Fibroblast of skin of scalp (primary cell): Measurements from ENCODE around the gene ERCC1. TPM values are rescaled to one million over a fixed set of nuclear protein-coding genes. Genes with fewer than 3 reads are reported as not detected.
A peak's percentile ranks its signal among the peaks of the same experiment; 100 is the strongest.

Experiments
- DNase-seq: peaks from one replicate; pipeline ENCODE4 v3.0.0-alpha.2; 2013
- polyA plus RNA-seq, 2 experiments: library from polyadenylated mRNA; unstranded; fragments of 120-200 nt; gene quantifications; one replicate each; pipeline ENCODE4 v1.2.1, GENCODE V29; 2013; ENCODE audit not compliant: insufficient read length in 2 of 2

ERCC1 gene
- polyA plus RNA-seq (2013, experiment 1 of 2; ENCODE audit: insufficient read length) = 123 TPM
- polyA plus RNA-seq (2013, experiment 2 of 2; ENCODE audit: insufficient read length) = 119 TPM

- DNase-seq = peak; percentile 95
These were observed at the start of gene ERCC1 for GRCh38 chr19:45423589-45424190. ERCC1 (minus strand) TSS chr19:45423917; CDS start chr19:45423374, 543 bp downstream.

GRCh38 chr19:45473367-45473681 is 49.6 kb upstream of the ERCC1 start:
- no peak for DNase-seq

GRCh38 chr19:45472563-45473366 is 49.0 kb upstream of the ERCC1 start:
- DNase-seq = no peak

DNA sequence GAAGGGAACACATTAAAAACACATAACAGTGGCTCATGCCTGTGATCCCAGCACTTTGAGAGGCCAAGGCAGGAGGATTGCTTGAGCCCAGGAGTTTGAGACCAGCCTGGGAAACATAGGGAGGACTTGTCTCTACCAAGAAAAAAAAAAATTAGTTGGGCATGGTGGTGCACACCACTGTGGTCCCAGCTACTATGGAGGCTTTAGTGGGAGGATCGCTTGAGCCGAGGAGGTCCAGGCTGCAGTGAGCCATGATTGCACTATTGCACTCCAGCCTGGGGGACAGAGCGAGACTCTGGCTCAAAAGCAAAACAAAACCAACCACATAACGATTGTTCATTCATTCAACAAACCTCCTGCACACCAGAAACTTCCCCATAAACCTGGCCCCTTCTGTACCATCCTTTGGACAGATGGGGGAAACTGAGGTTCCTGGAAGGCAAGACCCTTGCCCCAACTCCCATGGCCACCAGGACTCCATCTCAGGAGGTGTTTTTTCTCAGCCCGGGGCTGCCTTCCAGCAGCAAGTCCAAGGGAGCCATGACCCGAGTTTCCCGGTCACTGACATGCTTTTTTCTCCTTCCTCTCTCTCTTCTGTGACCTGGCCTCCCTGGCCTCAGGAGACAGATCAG is 48.3 kb upstream of the ERCC1 start:
- no peak for DNase-seq

DNA sequence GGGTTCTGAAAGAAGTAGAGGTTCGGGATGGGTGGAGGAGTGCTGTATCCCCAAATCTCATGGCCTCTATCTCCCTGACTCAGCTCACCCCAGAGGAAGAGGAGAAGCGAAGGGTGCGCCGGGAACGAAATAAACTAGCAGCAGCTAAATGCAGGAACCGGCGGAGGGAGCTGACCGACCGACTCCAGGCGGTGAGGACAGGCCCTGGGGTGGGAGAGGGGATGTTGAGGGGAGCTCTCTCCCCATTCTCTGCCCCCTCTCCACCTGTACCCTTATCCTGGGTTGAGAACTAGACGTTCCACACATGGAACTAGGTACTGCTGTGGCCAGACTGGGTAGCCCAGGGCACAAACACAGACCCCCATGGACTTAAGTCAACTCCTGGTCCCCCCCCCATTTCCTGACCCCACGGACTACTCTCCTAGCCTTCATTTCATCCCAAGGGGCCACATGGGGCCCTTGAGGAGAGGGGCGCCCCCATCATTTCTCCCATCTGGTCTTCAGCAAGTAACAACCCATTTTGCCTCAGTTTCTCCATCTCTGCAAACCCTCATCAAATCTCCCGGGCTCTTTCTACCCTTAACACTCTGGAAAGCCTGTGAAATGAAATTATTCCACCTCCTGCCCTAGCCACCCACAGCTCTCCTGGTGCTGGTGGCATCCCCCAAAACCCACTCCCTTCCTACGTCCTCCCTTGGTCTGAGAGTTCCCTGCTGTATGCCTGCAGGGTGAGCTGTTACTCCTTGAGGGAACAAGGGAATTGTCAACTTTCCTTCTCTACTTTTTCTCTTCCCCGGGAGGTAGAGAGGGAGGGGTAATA is 47.6 kb upstream of the ERCC1 start:
- DNase-seq = no peak

DNA sequence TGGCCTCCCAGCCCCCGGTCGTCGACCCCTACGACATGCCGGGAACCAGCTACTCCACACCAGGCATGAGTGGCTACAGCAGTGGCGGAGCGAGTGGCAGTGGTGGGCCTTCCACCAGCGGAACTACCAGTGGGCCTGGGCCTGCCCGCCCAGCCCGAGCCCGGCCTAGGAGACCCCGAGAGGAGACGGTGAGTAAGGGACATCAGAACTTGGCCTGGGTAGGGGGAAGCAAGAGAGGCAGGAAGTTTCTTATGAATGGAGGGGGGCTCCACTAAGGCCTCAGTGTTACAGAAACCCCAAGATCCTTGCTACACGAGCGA is 47.0 kb upstream of the ERCC1 start:
- no peak for DNase-seq

DNA sequence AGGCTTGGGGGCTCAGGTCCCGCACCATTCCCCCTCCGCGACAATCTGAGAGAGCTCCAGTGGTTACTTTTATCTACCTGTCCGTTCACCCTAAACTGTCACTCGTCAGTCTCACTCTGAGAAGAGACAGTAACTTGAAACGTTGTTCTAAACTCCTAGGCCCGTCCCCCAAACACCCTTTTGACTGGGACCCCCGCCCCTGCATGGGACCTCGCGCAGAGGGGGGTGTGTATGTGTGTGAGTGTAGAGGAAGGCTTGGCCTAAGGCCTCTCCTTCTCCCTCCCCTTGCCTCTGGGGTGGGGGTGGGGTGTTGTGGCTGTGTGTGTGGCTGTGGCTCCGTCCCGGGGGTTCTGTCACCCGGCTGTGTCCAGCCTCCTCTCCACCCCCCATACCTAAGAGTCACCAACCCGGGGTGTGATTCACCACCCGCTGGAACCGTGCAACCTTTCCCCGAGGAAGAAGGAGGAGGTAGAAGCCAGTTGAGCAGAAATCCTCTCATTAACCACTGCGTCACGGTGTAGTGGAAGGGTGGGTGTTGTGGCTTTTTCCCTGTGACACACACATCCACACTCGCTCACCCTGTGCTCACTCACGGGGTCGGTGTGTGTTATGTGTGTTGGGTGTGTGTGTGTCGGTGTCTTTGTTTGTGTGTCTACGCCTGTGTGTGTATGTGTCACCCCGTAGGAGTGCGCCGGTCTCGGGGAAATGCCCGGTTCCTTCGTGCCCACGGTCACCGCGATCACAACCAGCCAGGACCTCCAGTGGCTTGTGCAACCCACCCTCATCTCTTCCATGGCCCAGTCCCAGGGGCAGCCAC is 46.4 kb upstream of the ERCC1 start:
- DNase-seq = no peak

DNA sequence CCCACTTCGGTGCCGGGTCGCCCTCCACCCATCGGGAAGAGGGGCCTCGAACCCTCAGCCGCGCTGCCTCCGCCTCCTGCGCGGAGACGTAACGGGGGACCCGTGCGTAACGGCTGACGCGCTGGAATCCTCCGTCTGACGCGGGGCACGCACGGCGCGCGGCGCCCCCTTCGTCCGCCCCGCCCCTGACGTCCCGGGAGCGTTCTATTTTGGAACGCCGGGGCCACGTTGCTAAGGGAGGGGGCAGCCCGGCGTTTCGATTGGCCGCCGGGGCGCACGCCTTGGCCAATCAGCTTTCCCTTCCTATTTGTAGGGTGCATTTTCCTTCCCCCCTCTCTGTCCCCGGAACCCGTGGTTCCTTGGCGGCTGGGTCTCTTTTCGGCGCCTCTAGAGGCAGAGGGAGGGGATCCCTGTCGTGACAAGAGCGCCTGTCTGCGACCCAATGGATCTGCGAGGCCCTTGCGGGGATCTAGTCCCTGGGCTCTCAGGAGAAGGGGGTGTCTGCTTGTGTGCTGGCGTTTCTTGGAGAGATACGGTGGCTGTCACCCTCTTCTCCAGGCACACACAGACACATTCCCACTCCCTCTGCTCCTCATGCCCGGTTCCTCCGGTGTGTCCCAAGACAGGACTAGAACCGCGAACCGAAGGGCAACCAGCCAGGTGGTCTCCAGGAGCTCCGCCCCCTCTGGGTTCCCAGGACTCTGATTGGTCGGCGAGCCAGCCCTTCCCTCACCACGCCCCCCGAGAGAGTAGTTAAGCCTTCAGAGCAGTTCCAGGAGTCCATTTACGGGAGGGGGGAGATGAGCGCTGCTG is 45.6 kb upstream of the ERCC1 start:
- peak; percentile 96 for DNase-seq

- no peak for DNase-seq
These were observed 45.0 kb upstream of the ERCC1 start for GRCh38 chr19:45468803-45469131.

DNA sequence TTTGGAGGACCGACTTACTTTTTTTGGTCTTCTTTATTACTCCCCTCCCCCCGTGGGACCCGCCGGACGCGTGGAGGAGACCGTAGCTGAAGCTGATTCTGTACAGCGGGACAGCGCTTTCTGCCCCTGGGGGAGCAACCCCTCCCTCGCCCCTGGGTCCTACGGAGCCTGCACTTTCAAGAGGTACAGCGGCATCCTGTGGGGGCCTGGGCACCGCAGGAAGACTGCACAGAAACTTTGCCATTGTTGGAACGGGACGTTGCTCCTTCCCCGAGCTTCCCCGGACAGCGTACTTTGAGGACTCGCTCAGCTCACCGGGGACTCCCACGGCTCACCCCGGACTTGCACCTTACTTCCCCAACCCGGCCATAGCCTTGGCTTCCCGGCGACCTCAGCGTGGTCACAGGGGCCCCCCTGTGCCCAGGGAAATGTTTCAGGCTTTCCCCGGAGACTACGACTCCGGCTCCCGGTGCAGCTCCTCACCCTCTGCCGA is 44.5 kb upstream of the ERCC1 start:
- no peak for DNase-seq

GRCh38 chr19:45467456-45468158 is 43.9 kb upstream of the ERCC1 start, which contains the start of gene FOSB:
FOSB (plus strand) TSS chr19:45467996; CDS start chr19:45468587, 591 bp downstream.
- DNase-seq = peak; percentile 96

DNA sequence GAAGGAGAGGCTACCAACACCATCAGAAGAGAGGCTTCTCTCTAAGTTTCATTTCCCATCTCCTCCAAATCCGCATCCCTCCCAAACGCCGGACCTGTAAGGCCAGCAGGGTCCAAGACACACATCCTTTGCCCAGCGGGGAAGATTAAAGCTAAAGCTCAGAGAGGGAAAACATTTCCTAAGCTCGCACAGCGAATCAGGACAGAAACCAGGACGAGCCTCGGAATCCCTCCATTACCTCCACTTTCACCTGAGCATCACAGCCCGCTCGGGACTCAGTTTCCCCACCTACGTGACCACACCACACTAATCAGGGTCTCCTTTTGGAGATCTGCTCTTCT is 43.4 kb upstream of the ERCC1 start:
- no peak for DNase-seq

DNA sequence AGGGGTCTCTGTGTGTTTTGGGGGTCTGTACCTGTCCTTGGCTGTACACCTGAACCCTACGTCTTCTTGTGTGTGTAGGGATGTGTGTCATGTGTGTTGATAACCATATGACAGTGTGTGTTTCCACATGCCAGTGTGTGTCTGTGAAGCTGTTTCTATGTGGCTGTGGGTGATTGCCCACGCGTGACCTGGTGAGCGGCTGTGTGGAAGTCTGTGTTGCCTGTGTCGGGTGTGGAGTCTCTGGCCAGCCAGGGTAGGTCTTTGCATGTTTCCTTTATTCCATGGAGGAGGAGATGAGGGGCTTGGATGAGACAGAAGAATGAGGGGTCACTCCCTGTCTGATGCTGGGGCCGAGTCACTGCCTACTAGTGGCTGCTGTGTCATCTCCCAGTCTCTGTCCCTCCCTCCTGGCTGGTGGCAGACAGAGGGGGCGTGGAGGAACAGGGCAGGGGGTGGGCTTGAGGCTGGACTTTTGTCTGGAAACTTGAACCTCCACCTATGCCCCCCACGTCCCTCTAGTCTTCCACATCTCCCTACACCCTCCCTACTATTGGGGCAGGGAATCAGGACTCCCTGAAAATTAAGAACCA is 41.2 kb upstream of the ERCC1 start:
- DNase-seq = no peak

GRCh38 chr19:45464274-45464673 is 40.6 kb upstream of the ERCC1 start:
- no peak for DNase-seq

- DNase-seq = no peak
These were observed 39.5 kb upstream of the ERCC1 start for GRCh38 chr19:45463241-45463640.

DNA sequence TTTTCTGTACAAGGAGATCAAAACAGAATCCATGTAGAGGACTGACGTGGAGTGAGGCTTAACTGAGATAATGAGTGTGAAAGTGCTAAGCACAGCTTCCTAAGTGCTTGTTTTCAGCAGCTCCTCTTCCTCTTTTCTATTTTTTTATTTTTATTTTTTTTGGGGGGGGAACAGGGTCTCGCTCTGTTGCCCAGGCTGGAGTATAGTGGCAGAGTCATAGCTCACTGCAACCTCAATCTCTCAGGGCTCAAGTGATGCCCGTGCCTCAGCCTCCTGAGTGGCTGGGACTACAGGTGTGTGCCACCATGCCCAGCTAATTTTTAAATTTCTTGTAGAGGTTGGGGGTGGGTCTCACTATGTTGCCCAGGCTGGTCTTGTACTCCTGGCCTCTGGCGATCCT is 38.5 kb upstream of the ERCC1 start:
- no peak for DNase-seq

DNA sequence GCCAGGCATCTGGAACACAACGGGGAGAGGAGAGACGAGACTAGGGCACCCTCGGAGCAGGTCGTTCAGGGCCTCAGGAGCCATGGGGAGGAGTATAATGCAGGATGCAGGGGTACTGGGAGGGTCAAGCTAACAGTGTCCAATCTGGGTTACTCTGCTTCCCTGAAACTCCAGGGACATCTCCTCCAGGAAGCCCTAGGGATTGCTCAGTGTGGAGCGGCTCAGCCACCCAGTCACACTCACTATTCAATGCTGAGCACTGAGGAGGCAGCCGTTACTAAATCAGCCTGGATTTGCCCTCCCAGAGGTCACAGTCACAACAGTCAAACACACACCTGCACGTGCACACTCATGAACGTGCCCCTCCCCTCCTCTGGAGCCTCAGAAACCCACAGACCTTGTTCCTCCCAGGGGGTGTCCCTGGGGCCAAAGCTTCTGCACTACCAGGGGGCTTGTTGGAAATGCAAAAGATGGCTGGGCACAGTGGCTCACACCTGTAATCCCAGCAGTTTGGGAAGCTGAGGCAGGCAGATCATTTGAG is 37.2 kb upstream of the ERCC1 start:
- DNase-seq = no peak

DNA sequence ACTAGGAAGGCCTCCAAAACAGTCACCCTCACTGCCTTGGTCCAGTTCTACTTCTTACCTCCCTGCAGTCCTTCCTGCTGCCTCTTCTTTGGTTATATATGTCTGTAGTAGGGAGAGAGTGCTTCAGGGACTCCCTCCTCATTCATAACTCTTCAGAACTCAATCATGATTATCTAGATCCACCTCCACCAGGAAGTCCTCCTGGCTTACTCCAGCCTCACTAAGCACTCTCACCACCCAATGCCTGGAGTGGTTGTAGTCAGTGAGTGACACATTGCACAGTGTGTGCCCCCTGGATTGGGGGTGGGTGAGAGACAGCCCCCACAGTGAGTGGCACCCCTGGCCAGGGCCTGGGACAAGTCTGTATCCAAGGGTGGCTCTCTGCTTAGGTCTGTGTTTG is 34.1 kb upstream of the ERCC1 start:
- DNase-seq = no peak

DNA sequence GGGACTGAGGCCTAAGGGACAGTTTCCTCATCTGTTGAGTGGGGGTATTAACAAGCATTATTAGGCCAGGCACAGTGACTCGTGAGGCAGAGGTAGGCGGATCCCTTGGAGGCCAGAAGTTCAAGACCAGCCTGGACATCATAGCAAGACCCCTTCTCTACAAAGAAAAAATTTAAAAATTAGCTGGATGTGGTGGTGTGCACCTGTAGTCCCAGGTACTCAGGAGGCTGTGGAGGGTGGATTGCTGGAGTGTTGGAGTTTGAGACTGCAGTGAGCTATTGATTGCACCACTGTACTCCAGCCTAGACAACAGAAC is 32.7 kb upstream of the ERCC1 start:
- no peak for DNase-seq
